K562 (cell line): ENCODE data around the gene FJX1. TPM values are rescaled to one million over a fixed set of nuclear protein-coding genes. Genes with fewer than 3 reads are reported as not detected.
A peak's percentile ranks its signal among the peaks of the same experiment; 100 is the strongest.

ENCODE experiments used
- CTBP1 ChIP-seq: fragments of 450-650 bp; IDR thresholded peaks from 2 replicates; pipeline ENCODE4 v1.6.1; 2016; ENCODE audit warnings: borderline replicate concordance
- CTCF ChIP-seq, 3 experiments: IDR thresholded peaks in 2 of 3; conservative IDR thresholded peaks in 1 of 3; 2 replicates each; pipeline ENCODE4 v1.5.1; 2011 to 2012; ENCODE audit warnings: low read length in 3 of 3, mild to moderate bottlenecking in 3 of 3, control low read depth in 2 of 3, improper control_type of control experiment in 1 of 3, inconsistent platforms in 1 of 3, low read depth in 1 of 3, mixed read lengths in 1 of 3, moderate library complexity in 1 of 3; ENCODE audit not compliant: insufficient read depth in 2 of 3
- CXXC5 ChIP-seq: fragments of 250-450 bp; sonication (Bioruptor Pico); IDR thresholded peaks from 2 replicates; pipeline ENCODE4 v1.8.0; 2022; ENCODE audit warnings: inconsistent platforms, mild to moderate bottlenecking, moderate library complexity
- HDAC2 ChIP-seq: fragments of 450-650 bp; IDR thresholded peaks from 2 replicates; pipeline ENCODE4 v1.6.1; 2016; ENCODE audit warnings: mild to moderate bottlenecking
- MCM3 ChIP-seq: fragments of 450-650 bp; IDR thresholded peaks from 2 replicates; pipeline ENCODE4 v1.6.1; 2016
- NFE2 ChIP-seq: IDR thresholded peaks from 2 replicates; pipeline ENCODE4 v1.6.1; 2014; ENCODE audit warnings: antibody characterized with exemption, low read depth
- NR3C1 ChIP-seq: sonication (generic); formaldehyde crosslinking; IDR thresholded peaks from 2 replicates; pipeline ENCODE4 v1.8.1; 2022; ENCODE audit warnings: missing genetic modification reagents
- NR4A1 ChIP-seq, 2 experiments: fragments of 250-450 bp in 1 of 2; fragments of 450-650 bp in 1 of 2; sonication (Bioruptor Pico) in 1 of 2; IDR thresholded peaks; 2 replicates each; pipeline versions ENCODE4 v1.4.0 to v1.6.1; 2016 to 2020; ENCODE audit warnings: mild to moderate bottlenecking in 2 of 2, missing compliant biosample characterization in 1 of 2, missing genetic modification characterization in 1 of 2, moderate library complexity in 1 of 2
- RBM34 ChIP-seq: fragments of 200-400 bp; formaldehyde crosslinking; IDR thresholded peaks from 2 replicates; pipeline ENCODE4 v1.6.1; 2018; ENCODE audit warnings: low read length, borderline replicate concordance; ENCODE audit not compliant: insufficient read depth
- TAF1 ChIP-seq: IDR thresholded peaks from 2 replicates; pipeline ENCODE4 v1.6.1; 2011; ENCODE audit warnings: mild to moderate bottlenecking, low read length, moderate library complexity; ENCODE audit not compliant: insufficient read depth, control insufficient read depth, severe bottlenecking; ENCODE audit errors: extremely low read depth
- ZNF830 ChIP-seq: fragments of 250-450 bp; sonication (Bioruptor Pico); IDR thresholded peaks from 2 replicates; pipeline ENCODE4 v1.5.0; 2021; ENCODE audit warnings: mild to moderate bottlenecking
- polyA plus RNA-seq, 8 experiments: library from polyadenylated mRNA; depleted of rRNA in 4 of 8; stranded (reverse) in 5 of 8; unstranded in 3 of 8; fragments of >200 nt; fragmentation: Nextera tagmentation in 2 of 8; fragmentation: Illumina TruSeq in 1 of 8; extraction: Ambion mirVana in 2 of 8; extraction: Trizol in 1 of 8; gene quantifications; 2 replicates each; pipeline versions ENCODE4 v1.2.1 to v1.2.3, GENCODE V29; 2011 to 2014; ENCODE audit warnings: inconsistent platforms in 1 of 8, missing spikeins in 1 of 8
- total RNA-seq, 7 experiments: library from RNA; depleted of rRNA in 6 of 7; stranded (reverse); fragments of >200 nt in 6 of 7; fragmentation: Illumina TruSeq in 2 of 7; extraction: Trizol in 2 of 7; gene quantifications; 2 replicates each; pipeline versions ENCODE4 v1.2.1 to v1.2.3, GENCODE V29; 2011 to 2021; ENCODE audit warnings: low replicate concordance in 1 of 7

FJX1 gene
- total and polyA plus RNA-seq, 9 of the 15 experiments (the other 6 are each of a cell fraction or from before 2014, with no cell fraction given): 0.10 to 2.7 (median 0.72) TPM

DNA sequence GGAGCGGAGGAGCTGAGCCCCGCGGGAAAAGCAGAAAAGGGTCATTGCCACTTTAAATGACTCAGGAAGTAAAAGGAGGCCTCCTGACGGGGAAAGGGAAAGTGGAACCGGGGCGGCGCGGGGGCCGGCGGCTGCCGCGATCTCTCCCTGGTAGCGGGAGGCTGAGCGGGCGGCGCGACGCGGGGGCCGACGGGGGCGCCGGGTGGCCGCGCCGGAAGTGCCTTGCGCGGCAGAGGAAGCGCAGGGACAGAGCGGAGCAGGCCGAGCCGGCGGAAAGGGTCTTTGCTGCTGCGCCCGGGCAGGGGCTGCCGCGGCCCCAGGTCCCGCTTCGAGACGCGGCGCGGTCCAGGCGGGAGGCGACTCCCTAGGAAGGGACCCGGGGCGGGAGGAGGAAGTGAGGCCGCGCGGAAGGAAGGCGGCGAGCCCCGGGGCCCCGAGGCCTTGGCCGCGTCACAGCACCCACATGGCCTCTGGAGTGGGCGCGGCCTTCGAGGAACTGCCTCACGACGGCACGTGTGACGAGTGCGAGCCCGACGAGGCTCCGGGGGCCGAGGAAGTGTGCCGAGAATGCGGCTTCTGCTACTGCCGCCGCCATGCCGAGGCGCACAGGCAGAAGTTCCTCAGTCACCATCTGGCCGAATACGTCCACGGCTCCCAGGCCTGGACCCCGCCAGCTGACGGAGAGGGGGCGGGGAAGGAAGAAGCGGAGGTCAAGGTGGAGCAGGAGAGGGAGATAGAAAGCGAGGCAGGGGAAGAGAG is 44.6 kb downstream of the FJX1 start, which contains the start of gene TRIM44 (continued):
- no peak for TF ChIP-seq CTCF (IDR thresholded peaks at IDR 0.05 in 2 of 3, conservative IDR thresholded peaks at IDR 0.05 in 1 of 3; ENCODE audit: insufficient read depth in 2 of 3, low read depth in 1 of 3, low read length in 3 of 3)
- peak; percentile 15; the same call in 1 of the 2 replicates for TF ChIP-seq NFE2
- TF ChIP-seq TAF1: peak; percentile 42
- no peak for TF ChIP-seq MCM3
- peak; percentile 99 for TF ChIP-seq NR3C1 (CRISPR knock-in tag)
- peak; percentile 84 for TF ChIP-seq CTBP1
- no peak for TF ChIP-seq ZNF830 (CRISPR knock-in tag)
- TF ChIP-seq HDAC2: no peak
- TF ChIP-seq CXXC5: peak; percentile 92
- no peak for TF ChIP-seq RBM34
- no peak for TF ChIP-seq NR4A1 (CRISPR knock-in tag; IDR thresholded peaks at IDR 0.05)
- no peak for TF ChIP-seq NR4A1 (tag; IDR thresholded peaks at IDR 0.05)
